Omental fat pad (tissue), 4 donors: ENCODE results near the gene SUMO3. TPM values are rescaled to one million over a fixed set of nuclear protein-coding genes. Genes with fewer than 3 reads are reported as not detected.

Source experiments
- ATAC-seq: fragments of 150-250 bp; one replicate; pipeline ENCODE4 v1.9.1; 2016; ENCODE audit warnings: mild to moderate bottlenecking, moderate library complexity; ENCODE audit not compliant: low FRiP score
- DNase-seq: peaks from one replicate; pipeline ENCODE4 v3.0.0-alpha.2; 2019; ENCODE audit warnings: low spot score
- CTCF ChIP-seq, 3 donors: fragments of 450-650 bp; IDR thresholded peaks; one replicate each; pipeline ENCODE4 v1.5.1; 2016 to 2017; ENCODE audit warnings: antibody characterized with exemption in 3 of 3, mild to moderate bottlenecking in 3 of 3, moderate library complexity in 2 of 3
- total RNA-seq, 4 donors: library from RNA; depleted of rRNA; stranded (reverse); fragments of >200 nt; gene quantifications; one replicate each; pipeline ENCODE4 v1.1.0, GENCODE V29; 2016

Gene SUMO3
- total RNA-seq, 4 donors from 2014 or later: 55.5 to 62.9 (median 60.2) TPM

- TF ChIP-seq CTCF (IDR thresholded peaks at IDR 0.05): no peak
- ATAC-seq (no peak), DNase-seq (no peak)
These were observed 10.6 kb upstream of the SUMO3 start for GRCh38 chr21:44828362-44829056.

- no peak for ATAC-seq
- no peak for TF ChIP-seq CTCF (IDR thresholded peaks at IDR 0.05)
These were observed 5.4 kb upstream of the SUMO3 start for GRCh38 chr21:44823179-44823660.

GRCh38 chr21:44822484-44823178 lies 4.8 kb upstream of the SUMO3 start:
- ATAC-seq (no peak), DNase-seq (no peak)
- TF ChIP-seq CTCF (IDR thresholded peaks at IDR 0.05): no peak

More at GRCh38 chr21:44823179-44823660, 5.4 kb upstream of the SUMO3 start:
- DNase-seq: no peak

GRCh38 chr21:44820851-44821250 lies 3.0 kb upstream of the SUMO3 start:
- DNase-seq (no peak), ATAC-seq (no peak)
- no peak for TF ChIP-seq CTCF (IDR thresholded peaks at IDR 0.05)

- ATAC-seq (no peak), DNase-seq (no peak)
- no peak for TF ChIP-seq CTCF (IDR thresholded peaks at IDR 0.05)
These were observed 1.7 kb upstream of the SUMO3 start for GRCh38 chr21:44819283-44820243.

GRCh38 chr21:44818640-44819011 lies 764 bp upstream of the SUMO3 start:
- no peak for DNase-seq
- no peak for TF ChIP-seq CTCF (IDR thresholded peaks at IDR 0.05)
- ATAC-seq: no peak
